GM12872 (cell line): ENCODE data around the gene EEF1AKMT4.
A peak's percentile ranks its signal among the peaks of the same experiment; 100 is the strongest.

Experiments
- CTCF ChIP-seq: IDR thresholded peaks from 3 replicates; pipeline ENCODE4 v1.5.1; 2011; ENCODE audit warnings: low read depth, mild to moderate bottlenecking, low read length, moderate library complexity; ENCODE audit not compliant: insufficient read depth

Gene EEF1AKMT4

DNA sequence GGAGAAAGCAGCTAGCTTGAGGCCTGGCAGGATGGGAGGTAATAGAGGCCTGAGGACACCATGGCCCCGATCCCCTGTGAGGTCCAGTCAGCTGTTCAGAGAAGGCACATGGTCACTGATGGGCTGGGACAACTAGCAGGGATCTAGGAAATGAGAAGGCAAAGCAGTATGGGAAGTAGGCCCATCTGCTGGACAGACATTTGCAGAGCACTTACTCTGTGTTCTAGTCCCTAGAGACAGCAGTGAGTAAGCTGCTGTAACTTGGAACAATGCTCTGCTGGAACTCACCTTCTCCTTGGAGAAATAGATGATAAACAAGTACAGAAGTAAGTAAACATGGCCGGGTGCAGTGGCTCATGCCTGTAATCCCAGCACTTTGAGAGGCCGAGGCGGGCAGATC lies 33.5 kb downstream of the EEF1AKMT4 start:
- no peak for TF ChIP-seq CTCF

DNA sequence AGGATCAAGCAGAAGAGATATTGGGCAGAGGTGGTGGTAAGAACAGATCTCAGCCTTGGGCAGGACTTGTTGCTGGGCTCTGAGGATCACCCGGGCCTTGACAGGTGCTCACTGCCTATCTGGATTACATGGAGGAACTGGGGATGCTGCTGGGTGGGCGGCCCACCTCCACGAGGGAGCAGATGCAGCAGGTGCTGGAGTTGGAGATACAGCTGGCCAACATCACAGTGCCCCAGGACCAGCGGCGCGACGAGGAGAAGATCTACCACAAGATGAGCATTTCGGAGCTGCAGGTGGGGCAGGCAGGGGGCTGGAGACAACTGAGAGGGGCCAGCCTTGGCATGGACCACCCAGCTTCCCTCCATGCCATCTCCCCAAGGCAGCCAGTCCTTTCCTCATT lies 34.2 kb downstream of the EEF1AKMT4 start:
- no peak for TF ChIP-seq CTCF

- TF ChIP-seq CTCF = peak; percentile 40; the same call in 2 of the 3 replicates
These were observed 35.2 kb downstream of the EEF1AKMT4 start for GRCh38 chr3:184284696-184285095.

DNA sequence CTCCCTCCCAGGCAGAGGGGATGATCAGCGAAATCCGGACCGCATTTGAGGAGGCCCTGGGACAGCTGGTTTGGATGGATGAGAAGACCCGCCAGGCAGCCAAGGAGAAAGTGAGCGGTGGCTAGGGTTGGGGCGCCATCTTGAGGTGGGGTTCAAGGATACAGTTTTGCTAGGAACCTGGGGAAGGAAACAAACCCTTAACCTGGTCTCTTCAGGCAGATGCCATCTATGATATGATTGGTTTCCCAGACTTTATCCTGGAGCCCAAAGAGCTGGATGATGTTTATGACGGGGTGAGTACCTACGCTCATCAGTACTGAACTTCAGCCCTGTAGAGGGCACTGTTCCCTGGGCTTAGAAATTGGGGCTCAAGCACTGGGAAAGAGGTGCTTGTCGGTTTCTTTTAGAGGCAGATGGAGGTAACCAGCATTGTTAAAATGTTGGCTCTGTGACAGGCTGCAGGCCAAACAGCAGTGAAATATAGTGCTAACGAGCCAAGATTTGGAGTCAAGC lies 40.0 kb downstream of the EEF1AKMT4 start:
- TF ChIP-seq CTCF = peak; percentile 73

DNA sequence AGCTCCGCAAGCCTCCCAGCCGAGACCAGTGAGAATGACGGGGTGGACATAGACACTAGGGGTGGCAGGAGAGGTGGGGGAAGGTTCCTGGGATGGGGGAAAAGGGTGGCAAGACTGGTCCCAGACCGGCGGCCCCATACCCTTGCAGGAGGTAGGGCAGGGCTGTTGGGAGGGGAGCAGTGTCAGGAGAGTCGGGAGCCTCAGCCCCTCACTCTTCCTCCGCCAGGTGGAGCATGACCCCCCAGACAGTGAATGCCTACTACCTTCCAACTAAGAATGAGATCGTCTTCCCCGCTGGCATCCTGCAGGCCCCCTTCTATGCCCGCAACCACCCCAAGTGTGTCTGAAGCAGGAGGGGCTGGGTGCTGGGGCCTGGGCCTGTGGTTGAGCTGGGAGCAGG lies 40.9 kb downstream of the EEF1AKMT4 start:
- TF ChIP-seq CTCF = no peak

GRCh38 chr3:184291044-184291737 lies 41.7 kb downstream of the EEF1AKMT4 start:
- no peak for TF ChIP-seq CTCF

DNA sequence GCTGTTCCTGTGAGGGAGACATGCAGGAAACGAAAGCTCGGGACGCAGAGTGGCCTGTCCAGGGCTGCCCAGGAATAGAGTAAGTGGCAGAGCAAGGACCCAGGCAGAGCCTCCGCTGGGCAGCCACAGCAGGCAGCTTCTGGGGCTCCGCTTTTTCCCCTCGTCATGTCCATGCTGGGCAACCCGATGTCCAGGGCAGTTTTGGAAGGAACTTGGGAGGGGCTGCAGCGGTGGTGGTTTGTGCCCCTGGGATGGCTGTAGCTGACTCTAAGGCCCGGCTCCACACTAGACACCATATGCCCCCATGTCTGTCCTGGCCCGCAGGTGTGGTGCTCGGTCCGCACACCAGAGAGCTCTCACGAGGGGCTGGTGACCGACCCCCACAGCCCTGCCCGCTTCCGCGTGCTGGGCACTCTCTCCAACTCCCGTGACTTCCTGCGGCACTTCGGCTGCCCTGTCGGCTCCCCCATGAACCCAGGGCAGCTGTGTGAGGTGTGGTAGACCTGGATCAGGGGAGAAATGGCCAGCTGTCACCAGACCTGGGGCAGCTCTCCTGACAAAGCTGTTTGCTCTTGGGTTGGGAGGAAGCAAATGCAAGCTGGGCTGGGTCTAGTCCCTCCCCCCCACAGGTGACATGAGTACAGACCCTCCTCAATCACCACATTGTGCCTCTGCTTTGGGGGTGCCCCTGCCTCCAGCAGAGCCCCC lies 42.4 kb downstream of the EEF1AKMT4 start:
- TF ChIP-seq CTCF = no peak
